Heart left ventricle (tissue), 16 donors: Measurements from ENCODE around the gene SGIP1. TPM values are rescaled to one million over a fixed set of nuclear protein-coding genes. Genes with fewer than 3 reads are reported as not detected.

Experiments
- ATAC-seq, 4 donors: fragments of 200-7000 bp; cut with Tn5 transposase; one replicate each; pipeline ENCODE4 v1.9.1; 2020 to 2022; ENCODE audit warnings: moderate library complexity in 4 of 4, mild to moderate bottlenecking in 3 of 4, moderate number of reproducible peaks in 1 of 4
- DNase-seq, 5 donors: peaks; one replicate each; pipeline ENCODE4 v3.0.0-alpha.2; 2020
- H3K27ac ChIP-seq, 12 donors: fragments of 200-600 bp; sonication (generic) in 4 of 12; one replicate each; pipeline versions ENCODE4 v1.5.0 to v1.8.0; 2016 to 2022; ENCODE audit warnings: mild to moderate bottlenecking in 2 of 12
- H3K27me3 ChIP-seq, 9 donors: fragments of 200-600 bp; sonication (generic) in 2 of 9; one replicate each; pipeline versions ENCODE4 v1.5.1 to v1.8.0; 2016 to 2022; ENCODE audit warnings: mild to moderate bottlenecking in 3 of 9
- H3K36me3 ChIP-seq, 9 donors: fragments of 200-600 bp; sonication (generic) in 2 of 9; one replicate each; pipeline versions ENCODE4 v1.5.0 to v1.8.0; 2018 to 2022; ENCODE audit warnings: mild to moderate bottlenecking in 2 of 9
- H3K4me1 ChIP-seq, 12 donors: fragments of 200-600 bp; sonication (generic) in 4 of 12; one replicate each; pipeline versions ENCODE4 v1.5.0 to v1.8.0; 2016 to 2022; ENCODE audit warnings: mild to moderate bottlenecking in 3 of 12
- H3K4me3 ChIP-seq, 12 donors: fragments of 200-600 bp; sonication (generic) in 4 of 12; one replicate each; pipeline versions ENCODE4 v1.5.0 to v1.8.0; 2017 to 2022; ENCODE audit warnings: mild to moderate bottlenecking in 9 of 12, moderate library complexity in 4 of 12
- H3K9me3 ChIP-seq, 12 donors: fragments of 200-600 bp; sonication (generic) in 4 of 12; one replicate each; pipeline versions ENCODE4 v1.5.0 to v1.8.0; 2016 to 2022; ENCODE audit warnings: mild to moderate bottlenecking in 1 of 12
- CTCF ChIP-seq, 12 donors: fragments of 200-600 bp; sonication (generic) in 4 of 12; IDR thresholded peaks; one replicate each; pipeline versions ENCODE4 v1.5.0 to v1.8.0; 2018 to 2022; ENCODE audit warnings: antibody characterized with exemption in 12 of 12, mild to moderate bottlenecking in 5 of 12
- POLR2A ChIP-seq, 2 donors: fragments of 450-650 bp; IDR thresholded peaks; one replicate each; pipeline ENCODE4 v1.6.1; 2017; ENCODE audit warnings: antibody characterized with exemption in 2 of 2, mild to moderate bottlenecking in 2 of 2, moderate library complexity in 2 of 2
- WGBS, 4 donors: extraction: QIAGEN DNeasy Blood & Tissue Kit in 2 of 4; methylation state at CpG; one replicate each; pipeline versions ENCODE4 v1.1.5 to v1.1.7; 2013 to 2018; 5-methylcytosine and 5-hydroxymethylcytosine counted together
- intact Hi-C, 10 donors: fragments of 100-400 bp; cut with DNase I; formaldehyde crosslinking; loops; one replicate each; pipeline versions ENCODE4 v1.11.1 to v1.14.2; 2022
- polyA plus RNA-seq, 2 donors: library from polyadenylated mRNA; stranded (reverse); fragments of 200-250 nt; gene quantifications; one replicate each; pipeline ENCODE4 v1.2.3, GENCODE V29; 2013
- total RNA-seq, 9 donors: library from RNA; depleted of rRNA in 2 of 9; stranded (reverse); fragments of >200 nt in 2 of 9; fragmentation: NEBNext Ultra II Directional in 3 of 9; extraction: Animal tissue kit (Norgen Biotek cat#: 25700) in 3 of 9; gene quantifications; one replicate each; pipeline versions ENCODE4 v1.1.0 to v1.2.4, GENCODE V29; 2016 to 2023
- donor health status: ischemic (EF 13 %, LVEDD 7.1; RV severe dilation, severe dysfunction).
- donor health status: healthy with polysubstance abuse.
- donor health status: DM: no; HTN: yes; CAD: no.
- donor health status: DM: no; HTN: no; CAD: no.
- donor health status: ischemic (EF 25% LVEDD 6.9; RV normal size, moderate dysfunction).
- donor health status: ischemic (EF 25% LVEDD 5.7; RV mildly dilated, moderate dysfunction).
- donor health status: healthy.
- donor health status: DM: yes; HTN: yes; CAD: no.
- donor health status: ischemic (EF 35%, LVEDD 5.7; RV mildly dilated, moderate dysfunction).
- donor health status: nonischemic (EF 11% LVEDD 7.7; RV severe dilation, severe dysfunction).
- donor health status: DM: yes; HTN: yes; CAD: no.
- donor health status: PGD.
- donor health status: ischemic (EF 29% LVEDD 5.4; RV normal size, mild dysfunction).
- donor health status: nonischemic (EF 23%, LVEDD 6.1; RV moderate dilation, normal function).

SGIP1 gene
- total and polyA plus RNA-seq, 11 donors, result 2.1 to 17.3 (median 5.0) TPM

- ATAC-seq, result peak; percentile 42 to 95 (median 72)
- DNase-seq, result peak in 1 of 5 donors; percentile 8
- WGBS, 4 donors, result 35 to 45% (median 40%) methylated on average over 1 of the region's 1 CpG
- Histone ChIP-seq H3K27ac (peak overlapping the region in 7 of 12 donors; percentile 11 to 61 (median 38)), H3K36me3 (no peaks in the 10 kb centered on the region), H3K27me3 (peaks cover 0 to 6% (median 0%) of the 10 kb centered on the region in 9 donors), H3K4me3 (no peak overlapping the region), H3K9me3 (peaks cover 0 to 7% (median 0%) of the 10 kb centered on the region in 12 donors), H3K4me1 (peaks cover 0 to 21% (median 12%) of the 10 kb centered on the region in 12 donors)
- intact Hi-C loops, result loop anchor here in 1 of 10 donors (10.0 kb wide), 1 partner anchor 297 kb away; the partner anchor contains the start of gene SLC35D1
- TF ChIP-seq POLR2A (IDR thresholded peaks at IDR 0.05) (no peak), CTCF (IDR thresholded peaks at IDR 0.05) (no peak)
Measured at GRCh38 chr1:66758241-66758755, 224.3 kb downstream of the SGIP1 start.

- H3K4me3 ChIP-seq, result no peak overlapping the region
- intact Hi-C loops, result loop anchor here in 9 of 10 donors (5.0 to 10.0 kb wide), 9 partner anchors 154 to 744 kb away; partner anchors contain the start of genes DNAI4 (in 3 of the 9), MIER1 (in 3 of the 9) and SLC35D1 (in 1 of the 9)
- H3K36me3 ChIP-seq, result no peaks in the 10 kb centered on the region
Measured at GRCh38 chr1:66760506-66760905, 226.6 kb downstream of the SGIP1 start.

GRCh38 chr1:66761221-66761620 lies 227.3 kb downstream of the SGIP1 start:
- Histone ChIP-seq H3K9me3 (peaks cover 0 to 7% (median 0%) of the 10 kb centered on the region in 12 donors), H3K4me3 (no peak overlapping the region), H3K36me3 (no peaks in the 10 kb centered on the region), H3K27ac (no peak overlapping the region), H3K4me1 (peaks cover 0 to 21% (median 12%) of the 10 kb centered on the region in 12 donors), H3K27me3 (no peaks in the 10 kb centered on the region)
- intact Hi-C loops, result loop anchor here in 9 of 10 donors (5.0 to 10.0 kb wide), 9 partner anchors 154 to 744 kb away; partner anchors contain the start of genes DNAI4 (in 3 of the 9), MIER1 (in 3 of the 9) and SLC35D1 (in 1 of the 9)
- ATAC-seq (no peak), DNase-seq (no peak)
- WGBS, 4 donors, result 75 to 95% (median 88%) methylated on average over 2 of the region's 2 CpGs
- TF ChIP-seq CTCF (IDR thresholded peaks at IDR 0.05), result no peak
- no peak for TF ChIP-seq POLR2A (IDR thresholded peaks at IDR 0.05)

More at GRCh38 chr1:66760506-66760905, 226.6 kb downstream of the SGIP1 start:
- DNase-seq (no peak), ATAC-seq (no peak)
- H3K27me3 ChIP-seq, result no peaks in the 10 kb centered on the region
- TF ChIP-seq POLR2A (IDR thresholded peaks at IDR 0.05) (no peak), CTCF (IDR thresholded peaks at IDR 0.05) (no peak)
- peaks cover 0 to 7% (median 0%) of the 10 kb centered on the region in 12 donors for H3K9me3 ChIP-seq
- H3K27ac ChIP-seq, result no peak overlapping the region
- H3K4me1 ChIP-seq, result peaks cover 0 to 21% (median 12%) of the 10 kb centered on the region in 12 donors
- WGBS, 4 donors, result 88 to 98% (median 95%) methylated on average over 1 of the region's 1 CpG

- H3K27me3 ChIP-seq, result no peaks in the 10 kb centered on the region
Measured at GRCh38 chr1:66764994-66765578, 231.1 kb downstream of the SGIP1 start.

More at GRCh38 chr1:66764994-66765578, 231.1 kb downstream of the SGIP1 start:
- Histone ChIP-seq H3K9me3 (peaks cover 0 to 7% (median 0%) of the 10 kb centered on the region in 12 donors), H3K4me3 (no peak overlapping the region), H3K36me3 (no peaks in the 10 kb centered on the region), H3K27ac (no peak overlapping the region), H3K4me1 (peaks cover 0 to 4% (median 0%) of the 10 kb centered on the region in 12 donors)
- intact Hi-C loops, result loop anchor here (1.0 to 10.0 kb wide), 12 partner anchors 150 to 740 kb away; partner anchors contain the start of genes DNAI4 (in 3 of the 10), MIER1 (in 3 of the 10) and SLC35D1 (in 1 of the 10)
- ATAC-seq (peak in 1 of 4 donors; percentile 52), DNase-seq (peak in 2 of 5 donors; percentile 18 to 21)
- WGBS, 4 donors, result 16 to 21% (median 18%) methylated on average over 3 of the region's 3 CpGs
- TF ChIP-seq CTCF (IDR thresholded peaks at IDR 0.05) (peak; percentile 62 to 84 (median 78)), POLR2A (IDR thresholded peaks at IDR 0.05) (no peak)
